B cell (primary cell): Measurements from ENCODE around the gene HIC1. TPM values are rescaled to one million over a fixed set of nuclear protein-coding genes. Genes with fewer than 3 reads are reported as not detected.
A peak's percentile ranks its signal among the peaks of the same experiment; 100 is the strongest.

ENCODE experiments used
- ATAC-seq: fragments of 200-7000 bp; cut with Tn5 transposase; one replicate; pipeline ENCODE4 v1.10.0; 2021; ENCODE audit warnings: low read depth, mild to moderate bottlenecking, moderate number of reproducible peaks, moderate library complexity
- CTCF ChIA-PET: fragments of 350-600 bp; sonication (Branson Sonifier 250); formaldehyde crosslinking; loops from one replicate; lab custom pipeline; 2021; ENCODE audit warnings: antibody characterized with exemption, inconsistent platforms; lab: Charles Lee
- POLR2A ChIA-PET: fragments of 350-600 bp; sonication (Branson Sonifier 250); formaldehyde crosslinking; loops from one replicate; lab custom pipeline; 2021; ENCODE audit warnings: antibody characterized with exemption; lab: Charles Lee
- DNase-seq: peaks from one replicate; pipeline ENCODE4 v3.0.0; 2013
- H2AFZ ChIP-seq: 2 replicates; pipeline ENCODE4 v1.6.1; 2012; ENCODE audit warnings: mild to moderate bottlenecking, low read depth, low read length; ENCODE audit not compliant: insufficient read depth, poor library complexity, severe bottlenecking
- H3K27ac ChIP-seq, 2 donors: 1 replicate in 1 of 2; 2 replicates in 1 of 2; pipeline ENCODE4 v1.5.1; 2012 to 2013; ENCODE audit warnings: low read length in 2 of 2, mild to moderate bottlenecking in 2 of 2, moderate library complexity in 1 of 2
- H3K27me3 ChIP-seq, 4 experiments: fragments of 200-600 bp in 1 of 4; sonication (generic) in 1 of 4; replicated peaks in 1 of 4; 1 replicate in 2 of 4; 2 replicates in 2 of 4; pipeline versions ENCODE4 v1.6.1 to v1.7.0; 2013 to 2016; ENCODE audit warnings: low read length in 3 of 4, mild to moderate bottlenecking in 2 of 4, mixed read lengths in 1 of 4, moderate library complexity in 1 of 4; ENCODE audit not compliant: insufficient read depth in 4 of 4, control insufficient read depth in 3 of 4; ENCODE audit errors: control extremely low read depth in 1 of 4
- H3K36me3 ChIP-seq, 2 experiments: replicated peaks in 1 of 2; 1 replicate in 1 of 2; 2 replicates in 1 of 2; pipeline versions ENCODE4 v1.6.1 to v1.7.1; 2013; ENCODE audit warnings: low read length in 1 of 2; ENCODE audit not compliant: insufficient read depth in 2 of 2, control insufficient read depth in 1 of 2; ENCODE audit errors: control extremely low read depth in 1 of 2, extremely low read depth in 1 of 2
- H3K4me1 ChIP-seq, 2 donors: fragments of 200-600 bp in 1 of 2; sonication (generic) in 1 of 2; 1 replicate in 1 of 2; 2 replicates in 1 of 2; pipeline versions ENCODE4 v1.5.1 to v1.6.1; 2013 to 2017; ENCODE audit warnings: low read length in 2 of 2; ENCODE audit not compliant: control insufficient read depth in 2 of 2, insufficient read depth in 2 of 2
- H3K4me2 ChIP-seq: replicated peaks from 2 replicates; pipeline ENCODE3; 2012; ENCODE audit warnings: mild to moderate bottlenecking, low read depth, low read length; ENCODE audit not compliant: poor library complexity, severe bottlenecking
- H3K4me3 ChIP-seq, 5 experiments: fragments of 200-600 bp in 1 of 5; sonication (generic) in 1 of 5; 1 replicate in 3 of 5; 2 replicates in 2 of 5; pipeline versions ENCODE4 v1.5.1 to v1.7.0; 2011 to 2016; ENCODE audit warnings: low read length in 4 of 5, mild to moderate bottlenecking in 4 of 5, low read depth in 2 of 5, control low read depth in 1 of 5, moderate library complexity in 1 of 5; ENCODE audit not compliant: insufficient read depth in 1 of 5; ENCODE audit errors: control extremely low read depth in 1 of 5, extremely low read depth in 1 of 5
- H3K79me2 ChIP-seq: fragments of 200-600 bp; sonication (generic); one replicate; pipeline ENCODE4 v1.6.0; 2016; ENCODE audit warnings: low read length; ENCODE audit not compliant: control insufficient read depth, insufficient read depth
- H3K9ac ChIP-seq: fragments of 200-600 bp; sonication (generic); 2 replicates; pipeline ENCODE4 v1.6.1; 2017; ENCODE audit warnings: mild to moderate bottlenecking, low read length, moderate library complexity
- H3K9me3 ChIP-seq, 3 donors: one replicate each; pipeline versions ENCODE4 v1.6.1 to v1.7.1; 2013; ENCODE audit warnings: low read length in 2 of 3; ENCODE audit not compliant: control insufficient read depth in 2 of 3, insufficient read depth in 1 of 3; ENCODE audit errors: control extremely low read depth in 1 of 3
- H4K20me1 ChIP-seq: 2 replicates; pipeline ENCODE4 v1.6.0; 2012; ENCODE audit warnings: mild to moderate bottlenecking, low read length; ENCODE audit not compliant: insufficient read depth, control insufficient read depth, poor library complexity, severe bottlenecking
- H3K27ac Mint-ChIP-seq: one replicate; pipeline ENCODE4 v1.8.0; 2021; ENCODE audit warnings: mixed read lengths
- H3K27me3 Mint-ChIP-seq: one replicate; pipeline ENCODE4 v1.8.0; 2021; ENCODE audit warnings: mixed read lengths
- H3K4me1 Mint-ChIP-seq: one replicate; pipeline ENCODE4 v1.8.0; 2021; ENCODE audit warnings: mixed read lengths
- H3K4me3 Mint-ChIP-seq: one replicate; pipeline ENCODE4 v1.8.0; 2021; ENCODE audit warnings: mixed read lengths
- H3K9me3 Mint-ChIP-seq: one replicate; pipeline ENCODE4 v1.8.0; 2022; ENCODE audit warnings: mixed read lengths; ENCODE audit not compliant: insufficient read depth
- EZH2 ChIP-seq: IDR thresholded peaks from 2 replicates; pipeline ENCODE4 v1.6.1; 2012; ENCODE audit warnings: borderline replicate concordance, low read depth, mild to moderate bottlenecking, moderate library complexity, low read length; ENCODE audit not compliant: insufficient read depth, poor library complexity, severe bottlenecking
- WGBS: methylation state at CpG from one replicate; pipeline ENCODE4 v1.1.5; 2013; ENCODE audit warnings: missing lambda C conversion rate; ENCODE audit not compliant: insufficient coverage; 5-methylcytosine and 5-hydroxymethylcytosine counted together
- intact Hi-C: fragments of 100-400 bp; cut with micrococcal nuclease; formaldehyde crosslinking; loops from one replicate; pipeline ENCODE4 v1.10.0; 2022
- polyA plus RNA-seq: library from polyadenylated mRNA; depleted of rRNA; stranded (reverse); fragments of >200 nt; gene quantifications from 2 replicates; pipeline ENCODE4 v1.2.3, GENCODE V29; 2012
- total RNA-seq, 2 donors: library from RNA; stranded (reverse); fragments of 120-200 nt in 1 of 2; gene quantifications; 1 replicate in 1 of 2; 2 replicates in 1 of 2; pipeline versions ENCODE4 v1.2.3 to v1.2.4, GENCODE V29; 2013 to 2022
- TF ChIP-seq, protein P1 (sequence below): fragments of 200-600 bp; IDR thresholded peaks from one replicate; pipeline ENCODE4 v1.8.0; 2022; ENCODE audit warnings: antibody characterized with exemption, mild to moderate bottlenecking

Gene HIC1
- total and polyA plus RNA-seq, 2 donors (not counting 1 experiment from before 2014, with no cell fraction given): 0.46 to 1.9 TPM

DNA sequence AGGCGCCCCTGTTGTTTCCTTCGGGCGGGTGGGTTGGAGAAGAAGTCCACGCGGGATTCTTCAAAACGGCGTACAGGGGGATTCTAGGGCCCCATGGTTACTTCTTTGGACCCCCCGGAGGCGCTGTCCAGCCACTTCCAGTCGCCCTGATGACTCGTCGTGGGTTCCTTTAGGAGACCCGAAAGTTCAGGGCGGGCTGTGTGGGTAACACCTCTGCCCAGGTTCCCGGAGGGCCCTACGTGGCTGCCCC lies 716 bp upstream of the HIC1 start:
- CTCF ChIA-PET: interaction anchor here (0.5 to 8.1 kb wide), 38 partner anchors 10 to 558 kb away, joined by 3 to 330 read pairs (median 4); partner anchors contain the start of gene RTN4RL1
- POLR2A ChIA-PET: interaction anchor here (0.6 kb wide), 1 partner anchor 622 kb away, joined by 11 read pairs; no protein-coding TSS in a partner anchor
- H3K36me3 ChIP-seq: no peaks in the 10 kb centered on the region
- H2AFZ ChIP-seq: no peak overlapping the region
- peaks cover 43% of the 10 kb centered on the region for H4K20me1 ChIP-seq
- peaks cover 34% of the 10 kb centered on the region for H3K4me1 Mint-ChIP-seq
- peaks cover 0 to 19% (median 0%) of the 10 kb centered on the region in 3 donors for H3K9me3 ChIP-seq
- H3K4me3 Mint-ChIP-seq: peak overlapping the region; percentile 80
- H3K27me3 ChIP-seq: peaks cover 0 to 63% (median 15%) of the 10 kb centered on the region in 4 experiments
- H3K4me1 ChIP-seq: peaks cover 54 to 74% of the 10 kb centered on the region in 2 donors
- H3K27ac Mint-ChIP-seq: no peak overlapping the region
- no peak for TF ChIP-seq EZH2
- TF ChIP-seq, protein P1, sequence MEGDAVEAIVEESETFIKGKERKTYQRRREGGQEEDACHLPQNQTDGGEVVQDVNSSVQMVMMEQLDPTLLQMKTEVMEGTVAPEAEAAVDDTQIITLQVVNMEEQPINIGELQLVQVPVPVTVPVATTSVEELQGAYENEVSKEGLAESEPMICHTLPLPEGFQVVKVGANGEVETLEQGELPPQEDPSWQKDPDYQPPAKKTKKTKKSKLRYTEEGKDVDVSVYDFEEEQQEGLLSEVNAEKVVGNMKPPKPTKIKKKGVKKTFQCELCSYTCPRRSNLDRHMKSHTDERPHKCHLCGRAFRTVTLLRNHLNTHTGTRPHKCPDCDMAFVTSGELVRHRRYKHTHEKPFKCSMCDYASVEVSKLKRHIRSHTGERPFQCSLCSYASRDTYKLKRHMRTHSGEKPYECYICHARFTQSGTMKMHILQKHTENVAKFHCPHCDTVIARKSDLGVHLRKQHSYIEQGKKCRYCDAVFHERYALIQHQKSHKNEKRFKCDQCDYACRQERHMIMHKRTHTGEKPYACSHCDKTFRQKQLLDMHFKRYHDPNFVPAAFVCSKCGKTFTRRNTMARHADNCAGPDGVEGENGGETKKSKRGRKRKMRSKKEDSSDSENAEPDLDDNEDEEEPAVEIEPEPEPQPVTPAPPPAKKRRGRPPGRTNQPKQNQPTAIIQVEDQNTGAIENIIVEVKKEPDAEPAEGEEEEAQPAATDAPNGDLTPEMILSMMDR: no peak
- DNase-seq (no peak), ATAC-seq (no peak)
- peak overlapping the region; percentile 59 for H3K9ac ChIP-seq
- H3K4me3 ChIP-seq: peak overlapping the region in 3 of 5 experiments; percentile 43 to 50 (median 44)
- H3K79me2 ChIP-seq: no peaks in the 10 kb centered on the region
- no peak overlapping the region for H3K27ac ChIP-seq
- H3K4me2 ChIP-seq: peak overlapping the region; percentile 95
- no peaks in the 10 kb centered on the region for H3K9me3 Mint-ChIP-seq
- H3K27me3 Mint-ChIP-seq: peaks cover 7% of the 10 kb centered on the region
- intact Hi-C loops: loop anchor here (1.0 to 10.0 kb wide), 6 partner anchors 116 to 299 kb away; partner anchors contain the start of genes SGSM2 and TSR1
- WGBS: 9% methylated on average over 16 of the region's 16 CpGs
